Endodermal cell (in vitro differentiated cells): ENCODE data around the gene CYREN. TPM values are rescaled to one million over a fixed set of nuclear protein-coding genes. Genes with fewer than 3 reads are reported as not detected.

Experiments used
- DNase-seq: peaks from one replicate; pipeline ENCODE4 v3.0.0-alpha.2; 2017
- H3K27ac ChIP-seq: 2 replicates; pipeline ENCODE4 v1.5.1; 2013; ENCODE audit warnings: mild to moderate bottlenecking, low read depth, low read length, moderate library complexity
- H3K27me3 ChIP-seq: 2 replicates; pipeline ENCODE4 v1.6.1; 2013; ENCODE audit warnings: mild to moderate bottlenecking, low read length, moderate library complexity; ENCODE audit not compliant: insufficient read depth, control insufficient read depth, poor library complexity, severe bottlenecking
- H3K36me3 ChIP-seq: 2 replicates; pipeline ENCODE4 v1.7.0; 2013; ENCODE audit warnings: mild to moderate bottlenecking, low read length, moderate library complexity; ENCODE audit not compliant: control insufficient read depth, insufficient read depth
- H3K4me1 ChIP-seq: one replicate; pipeline ENCODE4 v1.7.0; 2013; ENCODE audit warnings: low read length; ENCODE audit not compliant: control insufficient read depth, insufficient read depth
- H3K4me3 ChIP-seq: 2 replicates; pipeline ENCODE4 v1.5.1; 2013; ENCODE audit warnings: mild to moderate bottlenecking, low read length, moderate library complexity
- H3K9ac ChIP-seq: 2 replicates; pipeline ENCODE4 v1.6.1; 2013; ENCODE audit warnings: mild to moderate bottlenecking, low read length, moderate library complexity; ENCODE audit not compliant: poor library complexity, severe bottlenecking; ENCODE audit errors: extremely low read depth
- H3K9me3 ChIP-seq: 2 replicates; pipeline ENCODE4 v1.6.1; 2013; ENCODE audit warnings: mild to moderate bottlenecking, low read length, moderate library complexity; ENCODE audit not compliant: control insufficient read depth
- H3K27ac Mint-ChIP-seq: 2 replicates; pipeline ENCODE4 v1.8.0; 2020; ENCODE audit warnings: mixed read lengths
- H3K27me3 Mint-ChIP-seq: 2 replicates; pipeline ENCODE4 v1.8.0; 2021; ENCODE audit warnings: mild to moderate bottlenecking, mixed read lengths; ENCODE audit not compliant: insufficient read depth
- H3K36me3 Mint-ChIP-seq: 2 replicates; pipeline ENCODE4 v1.8.0; 2020; ENCODE audit warnings: low read depth, mixed read lengths
- H3K4me1 Mint-ChIP-seq: 2 replicates; pipeline ENCODE4 v1.8.0; 2020; ENCODE audit warnings: mixed read lengths
- H3K4me3 Mint-ChIP-seq: 2 replicates; pipeline ENCODE4 v1.8.0; 2020; ENCODE audit warnings: mild to moderate bottlenecking, moderate library complexity, mixed read lengths
- H3K9me3 Mint-ChIP-seq: 2 replicates; pipeline ENCODE4 v1.8.0; 2020; ENCODE audit warnings: mild to moderate bottlenecking, mixed read lengths
- CTCF ChIP-seq: fragments of 200-600 bp; sonication (generic); conservative IDR thresholded peaks from 2 replicates; pipeline ENCODE4 v1.5.0; 2021; ENCODE audit warnings: antibody characterized with exemption, mild to moderate bottlenecking
- WGBS, 2 experiments: methylation state at CpG; one replicate each; pipeline versions ENCODE4 v1.1.5 to v1.1.7; 2013; ENCODE audit warnings: missing lambda C conversion rate in 2 of 2, mixed read lengths in 1 of 2; ENCODE audit not compliant: insufficient coverage in 1 of 2, insufficient read length in 1 of 2; 5-methylcytosine and 5-hydroxymethylcytosine counted together
- total RNA-seq, 2 donors: library from RNA; stranded (reverse); fragmentation: NEBNext Ultra II Directional in 1 of 2; extraction: Animal tissue kit (Norgen Biotek cat#: 25700) in 1 of 2; gene quantifications; 2 replicates in 1 of 2; 3 replicates in 1 of 2; pipeline ENCODE4 v1.2.1, GENCODE V29; 2021

CYREN gene
- total RNA-seq, 2 donors from 2014 or later, result 60.6 to 67.8 TPM

DNA sequence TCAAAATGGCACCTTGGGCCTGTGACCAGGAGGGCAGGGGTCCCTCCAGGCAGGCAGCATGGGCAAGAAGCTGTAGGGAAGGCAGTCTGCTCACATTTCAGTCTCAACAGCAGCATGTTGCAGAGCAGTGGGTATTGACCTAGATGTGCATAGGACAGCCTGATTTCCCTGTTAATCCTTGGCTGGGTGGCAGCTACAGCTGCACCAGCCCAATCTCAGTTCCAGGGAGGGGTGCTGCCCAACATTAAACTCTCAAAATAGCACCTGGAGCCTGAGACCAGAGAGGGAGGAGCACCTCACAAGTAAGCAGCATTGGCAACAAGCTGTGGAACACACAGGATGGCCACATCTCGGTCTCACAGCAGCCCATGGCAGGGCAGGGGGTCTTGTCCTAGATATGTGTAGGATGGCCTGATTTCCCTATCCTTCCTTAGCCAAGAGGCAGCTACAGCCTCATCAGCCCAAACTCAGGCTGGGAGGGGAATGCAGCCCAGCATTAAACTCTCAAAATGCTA lies 12.3 kb downstream of the CYREN start:
- Mint-ChIP-seq H3K27me3 (no peaks in the 10 kb centered on the region), H3K36me3 (peaks cover 65% of the 10 kb centered on the region), H3K27ac (no peak overlapping the region), H3K4me3 (no peak overlapping the region), H3K9me3 (peaks cover 57% of the 10 kb centered on the region), H3K4me1 (peaks cover 16% of the 10 kb centered on the region)
- WGBS, 2 experiments, result 78% methylated on average over 1 of the region's 1 CpG; no CpG with 5 or more reads in 1 of the 2 experiments
- H3K4me3 ChIP-seq, result no peak overlapping the region
- no peaks in the 10 kb centered on the region for H3K36me3 ChIP-seq
- H3K27me3 ChIP-seq, result no peaks in the 10 kb centered on the region
- peaks cover 40% of the 10 kb centered on the region for H3K9me3 ChIP-seq
- no peak for DNase-seq
- no peak overlapping the region for H3K9ac ChIP-seq
- no peak overlapping the region for H3K27ac ChIP-seq
- TF ChIP-seq CTCF, result no peak
- peaks cover 4% of the 10 kb centered on the region for H3K4me1 ChIP-seq

GRCh38 chr7:135156290-135156689 lies 14.2 kb downstream of the CYREN start:
- Histone ChIP-seq H3K36me3 (no peaks in the 10 kb centered on the region), H3K9ac (no peak overlapping the region), H3K4me1 (peaks cover 4% of the 10 kb centered on the region), H3K9me3 (peaks cover 29% of the 10 kb centered on the region), H3K27ac (no peak overlapping the region), H3K4me3 (no peak overlapping the region), H3K27me3 (no peaks in the 10 kb centered on the region)
- H3K27ac Mint-ChIP-seq, result no peak overlapping the region
- peaks cover 49% of the 10 kb centered on the region for H3K9me3 Mint-ChIP-seq
- no peaks in the 10 kb centered on the region for H3K27me3 Mint-ChIP-seq
- 93% methylated on average over 1 of the region's 1 CpG; no CpG with 5 or more reads in 1 of the 2 experiments for WGBS, 2 experiments
- H3K4me3 Mint-ChIP-seq, result no peak overlapping the region
- TF ChIP-seq CTCF, result no peak
- peaks cover 47% of the 10 kb centered on the region for H3K36me3 Mint-ChIP-seq
- peaks cover 13% of the 10 kb centered on the region for H3K4me1 Mint-ChIP-seq
- no peak for DNase-seq

- no CpG with 5 or more reads among the region's 1 CpG for WGBS, 2 experiments
- Histone ChIP-seq H3K4me3 (no peak overlapping the region), H3K27me3 (no peaks in the 10 kb centered on the region), H3K27ac (no peak overlapping the region), H3K4me1 (no peaks in the 10 kb centered on the region), H3K9me3 (peaks cover 29% of the 10 kb centered on the region), H3K9ac (no peak overlapping the region), H3K36me3 (no peaks in the 10 kb centered on the region)
- no peak overlapping the region for H3K27ac Mint-ChIP-seq
- H3K9me3 Mint-ChIP-seq, result peaks cover 45% of the 10 kb centered on the region
- no peak for TF ChIP-seq CTCF
- H3K4me1 Mint-ChIP-seq, result no peaks in the 10 kb centered on the region
- no peak for DNase-seq
- no peaks in the 10 kb centered on the region for H3K27me3 Mint-ChIP-seq
- peaks cover 35% of the 10 kb centered on the region for H3K36me3 Mint-ChIP-seq
- no peak overlapping the region for H3K4me3 Mint-ChIP-seq
Measured at GRCh38 chr7:135154734-135155133, 15.8 kb downstream of the CYREN start.
